ENCODE data around the gene UPF2. TPM values are rescaled to one million over a fixed set of nuclear protein-coding genes. Genes with fewer than 3 reads are reported as not detected.

The UPF2 gene
- total and polyA plus RNA-seq, 2 of the 13 experiments (the other 11 are each of a cell fraction or from before 2014, with no cell fraction given), result 6.2 to 14.5 TPM

- TF ChIP-seq ELF4 (CRISPR knock-in tag; IDR thresholded peaks at IDR 0.05; ENCODE audit: borderline replicate concordance), result 0 out of 2 replicates have a peak, but pooled peaks have one; percentile 28
- TF ChIP-seq PBX3 (CRISPR knock-in tag; IDR thresholded peaks at IDR 0.05; ENCODE audit: borderline replicate concordance), result no peak
- no peak for TF ChIP-seq ELK4 (CRISPR knock-in tag; IDR thresholded peaks at IDR 0.05; ENCODE audit: borderline replicate concordance)
- no peak for TF ChIP-seq SNRNP70 (IDR thresholded peaks at IDR 0.05; ENCODE audit: low read depth, low read length)
- TF ChIP-seq HMG20B (CRISPR knock-in tag; conservative IDR thresholded peaks at IDR 0.05), result peak; percentile 79
- TF ChIP-seq KIAA2018 (CRISPR knock-in tag; IDR thresholded peaks at IDR 0.05; ENCODE audit: borderline replicate concordance), result no peak
- TF ChIP-seq ZNF44 (CRISPR knock-in tag; IDR thresholded peaks at IDR 0.05), result no peak; the same call in 1 of the 2 replicates
- TF ChIP-seq ZNF546 (CRISPR knock-in tag; conservative IDR thresholded peaks at IDR 0.05), result no peak
- no peak; the same call in 1 of the 2 replicates for TF ChIP-seq ZSCAN31 (CRISPR knock-in tag; IDR thresholded peaks at IDR 0.05; ENCODE audit: low read depth)
- no peak for TF ChIP-seq SMYD3 (CRISPR knock-in tag; IDR thresholded peaks at IDR 0.05)
- no peak for TF ChIP-seq RBM39 (IDR thresholded peaks at IDR 0.05; ENCODE audit: low read depth, low read length, poor library complexity, severe bottlenecking)
- no peak for TF ChIP-seq TCF7L2 (IDR thresholded peaks at IDR 0.05; ENCODE audit: low read depth, low read length)
- TF ChIP-seq, protein P1, sequence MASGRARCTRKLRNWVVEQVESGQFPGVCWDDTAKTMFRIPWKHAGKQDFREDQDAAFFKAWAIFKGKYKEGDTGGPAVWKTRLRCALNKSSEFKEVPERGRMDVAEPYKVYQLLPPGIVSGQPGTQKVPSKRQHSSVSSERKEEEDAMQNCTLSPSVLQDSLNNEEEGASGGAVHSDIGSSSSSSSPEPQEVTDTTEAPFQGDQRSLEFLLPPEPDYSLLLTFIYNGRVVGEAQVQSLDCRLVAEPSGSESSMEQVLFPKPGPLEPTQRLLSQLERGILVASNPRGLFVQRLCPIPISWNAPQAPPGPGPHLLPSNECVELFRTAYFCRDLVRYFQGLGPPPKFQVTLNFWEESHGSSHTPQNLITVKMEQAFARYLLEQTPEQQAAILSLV (CRISPR knock-in tag; IDR thresholded peaks at IDR 0.05; ENCODE audit: borderline replicate concordance), result no peak
- TF ChIP-seq PAX8 (CRISPR knock-in tag; IDR thresholded peaks at IDR 0.05; ENCODE audit: borderline replicate concordance), result no peak
- peak; percentile 85 for TF ChIP-seq ZFP37 (CRISPR knock-in tag; IDR thresholded peaks at IDR 0.05; ENCODE audit: borderline replicate concordance)
Measured at GRCh38 chr10:11875494-11876281, 166.9 kb downstream of the UPF2 start (continued).
